Jurkat, Clone E6-1 (cell line): ENCODE results near the gene MEGF6.

Source experiments
- DNase-seq: peaks from one replicate; pipeline ENCODE4 v3.0.0-alpha.2; 2011; ENCODE audit warnings: low read depth, low spot score
- H3K4me3 ChIP-seq: 2 replicates; pipeline ENCODE4 v1.5.1; 2011; ENCODE audit warnings: mild to moderate bottlenecking, low read length, control low read depth, moderate library complexity

MEGF6 gene

GRCh38 chr1:3505161-3505560 is 106.1 kb downstream of the MEGF6 start:
- H3K4me3 ChIP-seq = no peak overlapping the region
- DNase-seq = no peak

GRCh38 chr1:3504822-3505153 is 106.5 kb downstream of the MEGF6 start:
- DNase-seq = no peak
- no peak overlapping the region for H3K4me3 ChIP-seq

GRCh38 chr1:3504151-3504821 is 107.0 kb downstream of the MEGF6 start:
- DNase-seq = no peak
- no peak overlapping the region for H3K4me3 ChIP-seq

- H3K4me3 ChIP-seq = no peak overlapping the region
- DNase-seq = no peak
These were observed 107.8 kb downstream of the MEGF6 start for GRCh38 chr1:3503525-3503886.

- no peak overlapping the region for H3K4me3 ChIP-seq
- DNase-seq = no peak
These were observed 108.4 kb downstream of the MEGF6 start for GRCh38 chr1:3502641-3503524.

- no peak for DNase-seq
- H3K4me3 ChIP-seq = no peak overlapping the region
These were observed 109.3 kb downstream of the MEGF6 start for GRCh38 chr1:3501856-3502640.

GRCh38 chr1:3501437-3501836 is 109.9 kb downstream of the MEGF6 start:
- DNase-seq = no peak
- no peak overlapping the region for H3K4me3 ChIP-seq

- no peak for DNase-seq
- H3K4me3 ChIP-seq = no peak overlapping the region
These were observed 111.0 kb downstream of the MEGF6 start for GRCh38 chr1:3500265-3500835.

GRCh38 chr1:3499611-3500010 is 111.7 kb downstream of the MEGF6 start:
- no peak overlapping the region for H3K4me3 ChIP-seq
- no peak for DNase-seq

GRCh38 chr1:3498986-3499385 is 112.3 kb downstream of the MEGF6 start:
- DNase-seq = no peak
- no peak overlapping the region for H3K4me3 ChIP-seq

GRCh38 chr1:3498246-3498930 is 112.9 kb downstream of the MEGF6 start:
- DNase-seq = no peak
- H3K4me3 ChIP-seq = no peak overlapping the region

- DNase-seq = no peak
These were observed 113.8 kb downstream of the MEGF6 start for GRCh38 chr1:3497521-3497920.

GRCh38 chr1:3496916-3497315 is 114.4 kb downstream of the MEGF6 start:
- DNase-seq = no peak
- no peak overlapping the region for H3K4me3 ChIP-seq

More at GRCh38 chr1:3497521-3497920, 113.8 kb downstream of the MEGF6 start:
- no peak overlapping the region for H3K4me3 ChIP-seq

GRCh38 chr1:3495776-3496745 is 115.2 kb downstream of the MEGF6 start:
- no peak for DNase-seq
- no peak overlapping the region for H3K4me3 ChIP-seq

GRCh38 chr1:3494321-3495308 is 116.7 kb downstream of the MEGF6 start:
- no peak for DNase-seq
- H3K4me3 ChIP-seq = no peak overlapping the region

- no peak overlapping the region for H3K4me3 ChIP-seq
- DNase-seq = no peak
These were observed 118.6 kb downstream of the MEGF6 start for GRCh38 chr1:3492545-3493246.
